K562 (cell line): ENCODE measurements around the gene PTPN18. TPM values are rescaled to one million over a fixed set of nuclear protein-coding genes. Genes with fewer than 3 reads are reported as not detected.

ENCODE experiments used
- ARID2 ChIP-seq: fragments of 450-650 bp; IDR thresholded peaks from 2 replicates; pipeline ENCODE4 v1.6.1; 2017; ENCODE audit warnings: antibody characterized with exemption, mild to moderate bottlenecking
- BMI1 ChIP-seq: fragments of 150-350 bp; IDR thresholded peaks from 2 replicates; pipeline ENCODE4 v1.6.1; 2014; ENCODE audit warnings: low read length
- FOXA3 ChIP-seq, 2 experiments: fragments of 450-650 bp in 1 of 2; sonication (generic) in 1 of 2; formaldehyde crosslinking; IDR thresholded peaks in 1 of 2; conservative IDR thresholded peaks in 1 of 2; 2 replicates each; pipeline versions ENCODE4 v1.4.0 to v1.8.0; 2020 to 2022; ENCODE audit warnings: mild to moderate bottlenecking in 2 of 2, missing genetic modification reagents in 1 of 2
- FOXJ2 ChIP-seq: fragments of 200-800 bp; sonication (Bioruptor generic); IDR thresholded peaks from 2 replicates; pipeline ENCODE4 v1.6.1; 2016; ENCODE audit warnings: missing genetic modification characterization, missing compliant biosample characterization
- MAZ ChIP-seq, 2 experiments: fragments of 450-650 bp in 1 of 2; sonication (generic) in 1 of 2; formaldehyde crosslinking; IDR thresholded peaks in 1 of 2; conservative IDR thresholded peaks in 1 of 2; 2 replicates each; pipeline versions ENCODE4 v1.4.0 to v1.5.0; 2020; ENCODE audit warnings: mild to moderate bottlenecking in 1 of 2, missing genetic modification reagents in 1 of 2
- PCBP1 ChIP-seq: fragments of 200-400 bp; formaldehyde crosslinking; IDR thresholded peaks from 2 replicates; pipeline ENCODE4 v1.6.1; 2018; ENCODE audit warnings: mild to moderate bottlenecking, low read depth, low read length; ENCODE audit not compliant: poor library complexity, severe bottlenecking
- SMARCA4 ChIP-seq: fragments of 450-650 bp; IDR thresholded peaks from 2 replicates; pipeline ENCODE4 v1.6.1; 2016
- TEAD4 ChIP-seq, 2 experiments: sonication (generic) in 1 of 2; formaldehyde crosslinking in 1 of 2; IDR thresholded peaks; 2 replicates each; pipeline versions ENCODE4 v1.6.1 to v1.8.0; 2012 to 2022; ENCODE audit warnings: borderline replicate concordance in 1 of 2, inconsistent platforms in 1 of 2, low read length in 1 of 2, mild to moderate bottlenecking in 1 of 2, missing genetic modification reagents in 1 of 2
- ZNF197 ChIP-seq: fragments of 200-800 bp; sonication (Bioruptor generic); IDR thresholded peaks from 2 replicates; pipeline ENCODE4 v1.6.1; 2016; ENCODE audit warnings: low read depth, missing genetic modification characterization, missing compliant biosample characterization
- ZNF586 ChIP-seq: fragments of 450-650 bp; formaldehyde crosslinking; conservative IDR thresholded peaks from 2 replicates; pipeline ENCODE4 v1.4.0; 2020; ENCODE audit warnings: mild to moderate bottlenecking, moderate library complexity
- polyA plus RNA-seq, 8 experiments: library from polyadenylated mRNA; depleted of rRNA in 4 of 8; stranded (reverse) in 5 of 8; unstranded in 3 of 8; fragments of >200 nt; fragmentation: Nextera tagmentation in 2 of 8; fragmentation: Illumina TruSeq in 1 of 8; extraction: Ambion mirVana in 2 of 8; extraction: Trizol in 1 of 8; gene quantifications; 2 replicates each; pipeline versions ENCODE4 v1.2.1 to v1.2.3, GENCODE V29; 2011 to 2014; ENCODE audit warnings: inconsistent platforms in 1 of 8, missing spikeins in 1 of 8
- total RNA-seq, 7 experiments: library from RNA; depleted of rRNA in 6 of 7; stranded (reverse); fragments of >200 nt in 6 of 7; fragmentation: Illumina TruSeq in 2 of 7; extraction: Trizol in 2 of 7; gene quantifications; 2 replicates each; pipeline versions ENCODE4 v1.2.1 to v1.2.3, GENCODE V29; 2011 to 2021; ENCODE audit warnings: low replicate concordance in 1 of 7
- TF ChIP-seq, protein P1 (sequence below): fragments of 200-600 bp; sonication (generic); IDR thresholded peaks from one replicate; pipeline ENCODE4 v1.6.1; 2012; ENCODE audit warnings: mild to moderate bottlenecking, low read depth, low read length, inconsistent platforms
- TF ChIP-seq, protein P2 (sequence below): fragments of 450-650 bp; formaldehyde crosslinking; IDR thresholded peaks from 2 replicates; pipeline ENCODE4 v1.4.0; 2020; ENCODE audit warnings: mild to moderate bottlenecking, moderate library complexity

PTPN18 gene
- total and polyA plus RNA-seq, 9 of the 15 experiments (the other 6 are each of a cell fraction or from before 2014, with no cell fraction given): 11.6 to 90.7 (median 49.6) TPM

DNA sequence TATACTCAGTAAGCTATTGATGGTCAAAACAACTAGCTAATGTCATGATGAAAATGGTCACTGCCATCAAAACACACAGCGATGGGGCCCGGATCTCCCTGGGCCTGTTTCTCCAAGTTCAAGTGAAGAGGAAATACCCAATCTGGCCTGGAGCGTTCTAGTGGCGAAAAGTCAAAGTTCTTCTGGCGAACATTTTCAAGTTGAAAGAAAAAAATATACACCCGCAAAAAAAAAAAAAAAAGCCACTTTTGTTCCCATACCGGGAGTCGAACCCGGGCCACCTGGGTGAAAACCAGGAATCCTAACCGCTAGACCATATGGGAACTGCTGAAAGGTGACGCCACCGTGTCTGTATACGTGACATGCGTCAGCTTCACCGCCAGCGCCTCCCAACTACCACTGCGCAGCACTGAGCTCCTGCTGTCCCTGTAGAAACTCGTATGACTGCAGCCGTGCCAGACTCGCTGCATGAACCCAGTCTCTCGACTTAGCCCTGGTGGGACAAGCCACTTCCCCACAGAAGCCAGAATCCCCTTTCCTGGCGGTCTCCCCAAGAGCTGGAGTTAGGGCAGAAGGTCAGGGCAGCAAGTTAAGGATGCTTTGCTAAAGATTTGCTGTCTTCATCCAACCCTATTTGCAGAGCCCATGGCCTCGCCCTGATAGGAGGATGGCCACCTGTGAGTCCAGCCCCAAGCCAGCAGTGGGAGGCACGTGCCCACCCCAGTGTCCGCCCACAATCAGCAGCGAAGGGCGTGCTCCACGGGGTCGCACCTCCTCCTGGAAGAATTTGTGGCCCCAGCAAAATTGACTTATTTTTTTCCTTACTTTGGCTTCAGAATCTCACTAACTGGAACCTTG, 18.8 kb upstream of the PTPN18 start (continued):
- TF ChIP-seq, protein P1, sequence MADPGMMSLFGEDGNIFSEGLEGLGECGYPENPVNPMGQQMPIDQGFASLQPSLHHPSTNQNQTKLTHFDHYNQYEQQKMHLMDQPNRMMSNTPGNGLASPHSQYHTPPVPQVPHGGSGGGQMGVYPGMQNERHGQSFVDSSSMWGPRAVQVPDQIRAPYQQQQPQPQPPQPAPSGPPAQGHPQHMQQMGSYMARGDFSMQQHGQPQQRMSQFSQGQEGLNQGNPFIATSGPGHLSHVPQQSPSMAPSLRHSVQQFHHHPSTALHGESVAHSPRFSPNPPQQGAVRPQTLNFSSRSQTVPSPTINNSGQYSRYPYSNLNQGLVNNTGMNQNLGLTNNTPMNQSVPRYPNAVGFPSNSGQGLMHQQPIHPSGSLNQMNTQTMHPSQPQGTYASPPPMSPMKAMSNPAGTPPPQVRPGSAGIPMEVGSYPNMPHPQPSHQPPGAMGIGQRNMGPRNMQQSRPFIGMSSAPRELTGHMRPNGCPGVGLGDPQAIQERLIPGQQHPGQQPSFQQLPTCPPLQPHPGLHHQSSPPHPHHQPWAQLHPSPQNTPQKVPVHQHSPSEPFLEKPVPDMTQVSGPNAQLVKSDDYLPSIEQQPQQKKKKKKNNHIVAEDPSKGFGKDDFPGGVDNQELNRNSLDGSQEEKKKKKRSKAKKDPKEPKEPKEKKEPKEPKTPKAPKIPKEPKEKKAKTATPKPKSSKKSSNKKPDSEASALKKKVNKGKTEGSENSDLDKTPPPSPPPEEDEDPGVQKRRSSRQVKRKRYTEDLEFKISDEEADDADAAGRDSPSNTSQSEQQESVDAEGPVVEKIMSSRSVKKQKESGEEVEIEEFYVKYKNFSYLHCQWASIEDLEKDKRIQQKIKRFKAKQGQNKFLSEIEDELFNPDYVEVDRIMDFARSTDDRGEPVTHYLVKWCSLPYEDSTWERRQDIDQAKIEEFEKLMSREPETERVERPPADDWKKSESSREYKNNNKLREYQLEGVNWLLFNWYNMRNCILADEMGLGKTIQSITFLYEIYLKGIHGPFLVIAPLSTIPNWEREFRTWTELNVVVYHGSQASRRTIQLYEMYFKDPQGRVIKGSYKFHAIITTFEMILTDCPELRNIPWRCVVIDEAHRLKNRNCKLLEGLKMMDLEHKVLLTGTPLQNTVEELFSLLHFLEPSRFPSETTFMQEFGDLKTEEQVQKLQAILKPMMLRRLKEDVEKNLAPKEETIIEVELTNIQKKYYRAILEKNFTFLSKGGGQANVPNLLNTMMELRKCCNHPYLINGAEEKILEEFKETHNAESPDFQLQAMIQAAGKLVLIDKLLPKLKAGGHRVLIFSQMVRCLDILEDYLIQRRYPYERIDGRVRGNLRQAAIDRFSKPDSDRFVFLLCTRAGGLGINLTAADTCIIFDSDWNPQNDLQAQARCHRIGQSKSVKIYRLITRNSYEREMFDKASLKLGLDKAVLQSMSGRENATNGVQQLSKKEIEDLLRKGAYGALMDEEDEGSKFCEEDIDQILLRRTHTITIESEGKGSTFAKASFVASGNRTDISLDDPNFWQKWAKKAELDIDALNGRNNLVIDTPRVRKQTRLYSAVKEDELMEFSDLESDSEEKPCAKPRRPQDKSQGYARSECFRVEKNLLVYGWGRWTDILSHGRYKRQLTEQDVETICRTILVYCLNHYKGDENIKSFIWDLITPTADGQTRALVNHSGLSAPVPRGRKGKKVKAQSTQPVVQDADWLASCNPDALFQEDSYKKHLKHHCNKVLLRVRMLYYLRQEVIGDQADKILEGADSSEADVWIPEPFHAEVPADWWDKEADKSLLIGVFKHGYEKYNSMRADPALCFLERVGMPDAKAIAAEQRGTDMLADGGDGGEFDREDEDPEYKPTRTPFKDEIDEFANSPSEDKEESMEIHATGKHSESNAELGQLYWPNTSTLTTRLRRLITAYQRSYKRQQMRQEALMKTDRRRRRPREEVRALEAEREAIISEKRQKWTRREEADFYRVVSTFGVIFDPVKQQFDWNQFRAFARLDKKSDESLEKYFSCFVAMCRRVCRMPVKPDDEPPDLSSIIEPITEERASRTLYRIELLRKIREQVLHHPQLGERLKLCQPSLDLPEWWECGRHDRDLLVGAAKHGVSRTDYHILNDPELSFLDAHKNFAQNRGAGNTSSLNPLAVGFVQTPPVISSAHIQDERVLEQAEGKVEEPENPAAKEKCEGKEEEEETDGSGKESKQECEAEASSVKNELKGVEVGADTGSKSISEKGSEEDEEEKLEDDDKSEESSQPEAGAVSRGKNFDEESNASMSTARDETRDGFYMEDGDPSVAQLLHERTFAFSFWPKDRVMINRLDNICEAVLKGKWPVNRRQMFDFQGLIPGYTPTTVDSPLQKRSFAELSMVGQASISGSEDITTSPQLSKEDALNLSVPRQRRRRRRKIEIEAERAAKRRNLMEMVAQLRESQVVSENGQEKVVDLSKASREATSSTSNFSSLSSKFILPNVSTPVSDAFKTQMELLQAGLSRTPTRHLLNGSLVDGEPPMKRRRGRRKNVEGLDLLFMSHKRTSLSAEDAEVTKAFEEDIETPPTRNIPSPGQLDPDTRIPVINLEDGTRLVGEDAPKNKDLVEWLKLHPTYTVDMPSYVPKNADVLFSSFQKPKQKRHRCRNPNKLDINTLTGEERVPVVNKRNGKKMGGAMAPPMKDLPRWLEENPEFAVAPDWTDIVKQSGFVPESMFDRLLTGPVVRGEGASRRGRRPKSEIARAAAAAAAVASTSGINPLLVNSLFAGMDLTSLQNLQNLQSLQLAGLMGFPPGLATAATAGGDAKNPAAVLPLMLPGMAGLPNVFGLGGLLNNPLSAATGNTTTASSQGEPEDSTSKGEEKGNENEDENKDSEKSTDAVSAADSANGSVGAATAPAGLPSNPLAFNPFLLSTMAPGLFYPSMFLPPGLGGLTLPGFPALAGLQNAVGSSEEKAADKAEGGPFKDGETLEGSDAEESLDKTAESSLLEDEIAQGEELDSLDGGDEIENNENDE: no peak
- no peak for TF ChIP-seq BMI1
- TF ChIP-seq PCBP1: no peak
- TF ChIP-seq ZNF197 (CRISPR knock-in tag): peak; percentile 16; the same call in 1 of the 2 replicates
- TF ChIP-seq MAZ (CRISPR knock-in tag; conservative IDR thresholded peaks at IDR 0.05 in 1 of 2, IDR thresholded peaks at IDR 0.05 in 1 of 2): no peak; a peak in 1 of 4 replicates
- no peak for TF ChIP-seq ZNF586
- TF ChIP-seq SMARCA4: no peak
- no peak for TF ChIP-seq ARID2
- TF ChIP-seq FOXJ2 (tag): peak; percentile 43; the same call in 1 of the 2 replicates
- peak in 1 of 2 experiments; percentile 82; a peak in 1 of 4 replicates for TF ChIP-seq FOXA3 (CRISPR knock-in tag; conservative IDR thresholded peaks at IDR 0.05 in 1 of 2, IDR thresholded peaks at IDR 0.05 in 1 of 2)
- TF ChIP-seq, protein P2, sequence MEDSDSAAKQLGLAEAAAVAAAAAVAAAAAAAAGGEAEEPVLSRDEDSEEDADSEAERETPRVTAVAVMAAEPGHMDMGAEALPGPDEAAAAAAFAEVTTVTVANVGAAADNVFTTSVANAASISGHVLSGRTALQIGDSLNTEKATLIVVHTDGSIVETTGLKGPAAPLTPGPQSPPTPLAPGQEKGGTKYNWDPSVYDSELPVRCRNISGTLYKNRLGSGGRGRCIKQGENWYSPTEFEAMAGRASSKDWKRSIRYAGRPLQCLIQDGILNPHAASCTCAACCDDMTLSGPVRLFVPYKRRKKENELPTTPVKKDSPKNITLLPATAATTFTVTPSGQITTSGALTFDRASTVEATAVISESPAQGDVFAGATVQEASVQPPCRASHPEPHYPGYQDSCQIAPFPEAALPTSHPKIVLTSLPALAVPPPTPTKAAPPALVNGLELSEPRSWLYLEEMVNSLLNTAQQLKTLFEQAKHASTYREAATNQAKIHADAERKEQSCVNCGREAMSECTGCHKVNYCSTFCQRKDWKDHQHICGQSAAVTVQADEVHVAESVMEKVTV (CRISPR knock-in tag): no peak
- peak; percentile 77 for TF ChIP-seq TEAD4 (IDR thresholded peaks at IDR 0.05; ENCODE audit: low read length)
- TF ChIP-seq TEAD4 (CRISPR knock-in tag; IDR thresholded peaks at IDR 0.05; ENCODE audit: borderline replicate concordance): 0 out of 2 replicates have a peak, but pooled peaks have one; percentile 40
